ENCODE measurements around the gene STK11. TPM values are rescaled to one million over a fixed set of nuclear protein-coding genes. Genes with fewer than 3 reads are reported as not detected.

Gene STK11
- total RNA-seq, 1 donor from 2014 or later: 61.3 TPM

DNA sequence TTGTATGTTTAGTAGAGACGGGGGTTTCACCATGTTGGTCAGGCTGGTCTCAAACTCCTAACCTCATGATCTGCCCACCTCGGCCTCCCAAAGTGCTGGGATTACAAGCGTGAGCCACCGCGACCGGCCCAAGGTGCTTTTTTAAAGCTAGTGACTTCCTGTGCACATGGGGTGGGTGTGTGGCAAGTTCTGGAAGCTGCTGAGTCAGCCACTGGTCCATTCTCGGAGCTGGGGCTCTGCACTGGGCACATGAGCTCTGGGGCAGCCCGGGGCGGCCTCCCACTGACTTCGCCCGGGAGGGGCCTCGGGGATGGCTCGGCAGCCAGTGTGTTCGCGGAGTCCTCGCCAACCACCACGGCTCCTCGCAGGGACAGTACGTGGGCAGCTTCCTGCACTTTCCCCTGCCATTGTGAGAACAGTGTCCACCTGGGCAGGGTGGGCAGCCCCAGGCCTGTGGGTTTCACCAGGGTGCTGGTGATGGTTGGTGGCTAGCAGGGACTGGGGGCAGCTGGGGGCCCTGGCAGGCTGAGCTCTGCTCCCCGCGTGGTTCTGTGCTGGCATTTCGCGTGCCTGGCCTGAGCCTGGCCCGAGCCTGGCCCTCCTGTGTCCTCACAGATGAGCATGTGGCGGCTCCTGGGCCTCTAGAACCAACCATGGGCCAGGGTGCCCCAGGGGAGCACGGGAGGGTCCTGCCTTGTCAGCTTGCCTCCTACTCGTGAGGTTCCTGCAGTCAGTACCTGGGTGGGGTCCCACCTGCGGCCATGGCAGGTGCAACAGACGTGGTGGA is 20.1 kb downstream of the STK11 start:
- Mint-ChIP-seq H3K27me3 (ENCODE audit: unreplicated experiment) (no peaks in the 10 kb centered on the region), H3K36me3 (ENCODE audit: unreplicated experiment) (peaks cover 2% of the 10 kb centered on the region), H3K4me3 (ENCODE audit: unreplicated experiment) (no peak overlapping the region), H3K4me1 (ENCODE audit: unreplicated experiment) (peaks cover 3% of the 10 kb centered on the region), H3K9me3 (ENCODE audit: unreplicated experiment) (no peaks in the 10 kb centered on the region), H3K27ac (ENCODE audit: unreplicated experiment) (peak overlapping the region; percentile 18)
- TF ChIP-seq, protein P1, sequence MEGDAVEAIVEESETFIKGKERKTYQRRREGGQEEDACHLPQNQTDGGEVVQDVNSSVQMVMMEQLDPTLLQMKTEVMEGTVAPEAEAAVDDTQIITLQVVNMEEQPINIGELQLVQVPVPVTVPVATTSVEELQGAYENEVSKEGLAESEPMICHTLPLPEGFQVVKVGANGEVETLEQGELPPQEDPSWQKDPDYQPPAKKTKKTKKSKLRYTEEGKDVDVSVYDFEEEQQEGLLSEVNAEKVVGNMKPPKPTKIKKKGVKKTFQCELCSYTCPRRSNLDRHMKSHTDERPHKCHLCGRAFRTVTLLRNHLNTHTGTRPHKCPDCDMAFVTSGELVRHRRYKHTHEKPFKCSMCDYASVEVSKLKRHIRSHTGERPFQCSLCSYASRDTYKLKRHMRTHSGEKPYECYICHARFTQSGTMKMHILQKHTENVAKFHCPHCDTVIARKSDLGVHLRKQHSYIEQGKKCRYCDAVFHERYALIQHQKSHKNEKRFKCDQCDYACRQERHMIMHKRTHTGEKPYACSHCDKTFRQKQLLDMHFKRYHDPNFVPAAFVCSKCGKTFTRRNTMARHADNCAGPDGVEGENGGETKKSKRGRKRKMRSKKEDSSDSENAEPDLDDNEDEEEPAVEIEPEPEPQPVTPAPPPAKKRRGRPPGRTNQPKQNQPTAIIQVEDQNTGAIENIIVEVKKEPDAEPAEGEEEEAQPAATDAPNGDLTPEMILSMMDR (IDR thresholded peaks at IDR 0.05): no peak
- no peak for DNase-seq (ENCODE audit: extremely low spot score, unreplicated experiment)

DNA sequence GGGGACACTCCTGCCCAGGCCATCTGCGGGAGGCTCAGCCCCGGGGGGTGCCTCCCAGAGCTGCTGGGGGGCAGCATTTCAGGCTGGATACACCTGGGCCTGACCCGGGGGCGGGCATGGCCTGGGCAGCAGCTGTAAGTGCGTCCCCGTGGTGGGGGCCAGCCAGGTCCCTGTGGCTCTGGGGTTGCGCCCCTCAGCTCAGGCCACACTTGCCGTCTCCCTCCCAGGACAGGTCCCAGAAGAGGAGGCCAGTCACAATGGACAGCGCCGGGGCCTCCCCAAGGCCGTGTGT is 20.6 kb downstream of the STK11 start:
- H3K36me3 Mint-ChIP-seq (ENCODE audit: unreplicated experiment): peaks cover 2% of the 10 kb centered on the region
- H3K4me3 Mint-ChIP-seq (ENCODE audit: unreplicated experiment): no peak overlapping the region
- peaks cover 3% of the 10 kb centered on the region for H3K4me1 Mint-ChIP-seq (ENCODE audit: unreplicated experiment)
- no peaks in the 10 kb centered on the region for H3K9me3 Mint-ChIP-seq (ENCODE audit: unreplicated experiment)
- DNase-seq (ENCODE audit: extremely low spot score, unreplicated experiment): no peak
- H3K27me3 Mint-ChIP-seq (ENCODE audit: unreplicated experiment): no peaks in the 10 kb centered on the region
- no peak overlapping the region for H3K27ac Mint-ChIP-seq (ENCODE audit: unreplicated experiment)
- TF ChIP-seq, protein P1 (IDR thresholded peaks at IDR 0.05): no peak

DNA sequence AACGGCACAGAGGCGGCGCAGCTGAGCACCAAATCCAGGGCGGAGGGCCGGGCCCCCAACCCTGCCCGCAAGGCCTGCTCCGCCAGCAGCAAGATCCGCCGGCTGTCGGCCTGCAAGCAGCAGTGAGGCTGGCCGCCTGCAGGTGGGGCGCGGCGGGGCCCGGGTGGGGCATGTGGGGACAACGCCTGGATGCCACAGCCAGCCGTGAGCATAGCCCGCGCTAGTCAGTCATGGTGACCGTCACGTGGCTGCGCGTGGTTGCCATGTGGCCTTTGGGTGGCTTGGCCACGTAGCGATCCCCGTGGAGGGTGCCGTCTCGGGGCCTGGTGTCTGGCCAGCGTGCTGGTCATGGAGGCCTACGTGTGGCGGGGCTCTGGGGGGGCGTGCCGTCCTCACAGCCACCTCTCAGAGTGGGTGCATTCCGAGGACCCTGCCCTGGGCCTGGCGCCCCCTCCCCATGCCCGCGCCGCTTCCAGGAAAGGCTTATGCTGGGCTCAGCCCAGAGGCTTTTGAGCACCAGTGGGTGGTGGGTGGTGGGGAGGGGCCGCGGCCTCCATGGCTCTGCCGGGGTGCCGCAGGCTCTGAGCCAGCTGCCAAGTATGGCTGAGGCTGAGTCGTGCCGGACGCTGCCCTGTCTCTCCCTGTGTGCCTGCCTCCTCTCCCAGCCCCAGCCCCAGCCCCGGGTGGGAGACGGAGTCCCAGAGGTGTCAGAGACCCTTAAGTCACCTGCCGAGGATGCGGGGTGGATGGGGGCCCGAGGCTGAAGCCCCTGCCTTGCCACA is 21.1 kb downstream of the STK11 start:
- Mint-ChIP-seq H3K36me3 (ENCODE audit: unreplicated experiment) (peaks cover 2% of the 10 kb centered on the region), H3K4me3 (ENCODE audit: unreplicated experiment) (no peak overlapping the region), H3K27me3 (ENCODE audit: unreplicated experiment) (no peaks in the 10 kb centered on the region), H3K27ac (ENCODE audit: unreplicated experiment) (no peak overlapping the region), H3K4me1 (ENCODE audit: unreplicated experiment) (peaks cover 5% of the 10 kb centered on the region), H3K9me3 (ENCODE audit: unreplicated experiment) (no peaks in the 10 kb centered on the region)
- TF ChIP-seq, protein P1 (IDR thresholded peaks at IDR 0.05): no peak
- DNase-seq (ENCODE audit: extremely low spot score, unreplicated experiment): no peak

- peaks cover 5% of the 10 kb centered on the region for H3K4me1 Mint-ChIP-seq (ENCODE audit: unreplicated experiment)
- H3K4me3 Mint-ChIP-seq (ENCODE audit: unreplicated experiment): no peak overlapping the region
- TF ChIP-seq, protein P1 (IDR thresholded peaks at IDR 0.05): no peak
- H3K9me3 Mint-ChIP-seq (ENCODE audit: unreplicated experiment): no peaks in the 10 kb centered on the region
- no peaks in the 10 kb centered on the region for H3K27me3 Mint-ChIP-seq (ENCODE audit: unreplicated experiment)
- DNase-seq (ENCODE audit: extremely low spot score, unreplicated experiment): no peak
- H3K36me3 Mint-ChIP-seq (ENCODE audit: unreplicated experiment): peaks cover 2% of the 10 kb centered on the region
- H3K27ac Mint-ChIP-seq (ENCODE audit: unreplicated experiment): no peak overlapping the region
Observed at GRCh38 chr19:1227304-1228054, 21.9 kb downstream of the STK11 start.

Measured in osteocyte (in vitro differentiated cells).